ENCODE results near the gene SURF1.

- no peak for TF ChIP-seq CTCF (IDR thresholded peaks at IDR 0.05; ENCODE audit: insufficient read depth, low read length)
- TF ChIP-seq REST (IDR thresholded peaks at IDR 0.05; ENCODE audit: insufficient replicate concordance, low read depth): no peak
Observed at GRCh38 chr9:133342069-133342406, 14.2 kb downstream of the SURF1 start.

Data from HL-60 (cell line).